Measurements from ENCODE around the gene RPAP2. TPM values are rescaled to one million over a fixed set of nuclear protein-coding genes. Genes with fewer than 3 reads are reported as not detected.

RPAP2 gene
- total and polyA plus RNA-seq, 2 donors (not counting 3 experiments of a cell fraction or from before 2014, with no cell fraction given): 4.3 to 24.9 TPM

DNA sequence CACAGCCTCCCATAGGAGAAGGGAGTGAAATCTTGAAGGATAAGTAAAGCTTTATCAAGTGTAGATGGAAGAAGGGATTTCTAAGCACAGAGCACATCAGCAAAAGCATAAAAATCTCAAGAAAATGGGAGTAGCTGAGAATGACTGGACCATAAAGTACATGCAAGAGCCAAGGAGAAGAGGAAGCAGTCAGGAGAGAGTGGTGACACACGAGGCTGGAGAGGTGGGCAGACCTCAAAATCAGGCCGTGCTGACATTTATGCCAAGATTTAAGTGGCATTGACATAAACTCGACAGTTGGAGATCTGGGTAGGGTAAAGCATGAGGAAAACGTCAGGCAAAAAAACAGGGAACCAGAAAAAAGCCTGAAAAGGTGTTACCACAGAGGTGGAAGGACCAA is 125.5 kb downstream of the RPAP2 start:
- Histone ChIP-seq H3K79me2 (ENCODE audit: control insufficient read depth, insufficient read depth, low read length) (no peaks in the 10 kb centered on the region), H3K27me3 (ENCODE audit: control insufficient read depth in 2 of 2, insufficient read depth in 2 of 2, low read length in 2 of 2) (peaks cover 0 to 2% of the 10 kb centered on the region in 2 experiments), H3K4me1 (ENCODE audit: control insufficient read depth, extremely low read depth, insufficient read depth, low read length) (no peaks in the 10 kb centered on the region), H2AFZ (ENCODE audit: low read depth, low read length) (no peak overlapping the region), H3K9ac (replicated peaks; ENCODE audit: extremely low read depth, insufficient read depth, low read length) (no peak overlapping the region), H3K4me2 (ENCODE audit: insufficient read depth, low read length) (no peak overlapping the region), H3K9me1 (replicated peaks; ENCODE audit: control insufficient read depth, extremely low read depth, insufficient read depth, low read length) (no peaks in the 10 kb centered on the region), H3K4me3 (replicated peaks in 1 of 3; ENCODE audit: insufficient read depth in 1 of 3, low read depth in 1 of 3, low read length in 3 of 3) (no peak overlapping the region), H3K9me3 (replicated peaks; ENCODE audit: control insufficient read depth, insufficient read depth, low read length) (no peaks in the 10 kb centered on the region), H3K36me3 (ENCODE audit: control insufficient read depth in 2 of 2, extremely low read depth in 1 of 2, insufficient read depth in 2 of 2, low read length in 2 of 2) (no peaks in the 10 kb centered on the region), H4K20me1 (replicated peaks; ENCODE audit: control insufficient read depth, extremely low read depth, insufficient read depth, low read length) (no peaks in the 10 kb centered on the region), H3K27ac (ENCODE audit: insufficient read depth, low read depth, low read length) (no peak overlapping the region)
- ChIA-PET CTCF (interaction anchor here (1.4 kb wide), 1 partner anchor 114 kb away, joined by 3 read pairs; no protein-coding TSS in a partner anchor), POLR2A (no interaction called here)
- no peak for TF ChIP-seq POLR2A (IDR thresholded peaks at IDR 0.05; ENCODE audit: low read depth, low read length)
- TF ChIP-seq MYC (IDR thresholded peaks at IDR 0.05; ENCODE audit: low read depth, low read length): no peak
- TF ChIP-seq, protein P1, sequence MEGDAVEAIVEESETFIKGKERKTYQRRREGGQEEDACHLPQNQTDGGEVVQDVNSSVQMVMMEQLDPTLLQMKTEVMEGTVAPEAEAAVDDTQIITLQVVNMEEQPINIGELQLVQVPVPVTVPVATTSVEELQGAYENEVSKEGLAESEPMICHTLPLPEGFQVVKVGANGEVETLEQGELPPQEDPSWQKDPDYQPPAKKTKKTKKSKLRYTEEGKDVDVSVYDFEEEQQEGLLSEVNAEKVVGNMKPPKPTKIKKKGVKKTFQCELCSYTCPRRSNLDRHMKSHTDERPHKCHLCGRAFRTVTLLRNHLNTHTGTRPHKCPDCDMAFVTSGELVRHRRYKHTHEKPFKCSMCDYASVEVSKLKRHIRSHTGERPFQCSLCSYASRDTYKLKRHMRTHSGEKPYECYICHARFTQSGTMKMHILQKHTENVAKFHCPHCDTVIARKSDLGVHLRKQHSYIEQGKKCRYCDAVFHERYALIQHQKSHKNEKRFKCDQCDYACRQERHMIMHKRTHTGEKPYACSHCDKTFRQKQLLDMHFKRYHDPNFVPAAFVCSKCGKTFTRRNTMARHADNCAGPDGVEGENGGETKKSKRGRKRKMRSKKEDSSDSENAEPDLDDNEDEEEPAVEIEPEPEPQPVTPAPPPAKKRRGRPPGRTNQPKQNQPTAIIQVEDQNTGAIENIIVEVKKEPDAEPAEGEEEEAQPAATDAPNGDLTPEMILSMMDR (IDR thresholded peaks at IDR 0.05; ENCODE audit: extremely low read depth in 1 of 2, insufficient read depth in 1 of 2, low read depth in 1 of 2, low read length in 2 of 2): no peak
- no peak for TF ChIP-seq GATA2 (IDR thresholded peaks at IDR 0.05; ENCODE audit: insufficient read depth, insufficient read length, low read depth, low read length)
- no peak for TF ChIP-seq EZH2 (IDR thresholded peaks at IDR 0.05; ENCODE audit: borderline replicate concordance, low read depth, low read length, severe bottlenecking)
- no peak for TF ChIP-seq POLR2AphosphoS5 (IDR thresholded peaks at IDR 0.05; ENCODE audit: insufficient read depth, low read depth, low read length)
- TF ChIP-seq JUN (IDR thresholded peaks at IDR 0.05; ENCODE audit: borderline replicate concordance, insufficient read depth, insufficient read length, low read depth): no peak
- no peak for TF ChIP-seq FOS (IDR thresholded peaks at IDR 0.05; ENCODE audit: borderline replicate concordance, insufficient read depth, low read length)
- TF ChIP-seq, protein P2, sequence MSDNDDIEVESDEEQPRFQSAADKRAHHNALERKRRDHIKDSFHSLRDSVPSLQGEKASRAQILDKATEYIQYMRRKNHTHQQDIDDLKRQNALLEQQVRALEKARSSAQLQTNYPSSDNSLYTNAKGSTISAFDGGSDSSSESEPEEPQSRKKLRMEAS (IDR thresholded peaks at IDR 0.05; ENCODE audit: insufficient read depth, insufficient read length): no peak
- no TSS peak for BruUV-seq (replicated peaks)
- dilution Hi-C loops (cut with MboI; ENCODE audit: extremely low pct_ligation_motif_present, low sequenced_read_pairs): no loop called here
- DNase-seq (ENCODE audit: low read depth, low spot score) (no peak), FAIRE-seq (no peak)
- intact Hi-C loops (cut with micrococcal nuclease): no loop called here

Measured in endothelial cell of umbilical vein (primary cell).